ENCODE results near the gene TBC1D9B. TPM values are rescaled to one million over a fixed set of nuclear protein-coding genes. Genes with fewer than 3 reads are reported as not detected.

The TBC1D9B gene
- total RNA-seq, 1 donor from 2014 or later, result 79.6 TPM

DNA sequence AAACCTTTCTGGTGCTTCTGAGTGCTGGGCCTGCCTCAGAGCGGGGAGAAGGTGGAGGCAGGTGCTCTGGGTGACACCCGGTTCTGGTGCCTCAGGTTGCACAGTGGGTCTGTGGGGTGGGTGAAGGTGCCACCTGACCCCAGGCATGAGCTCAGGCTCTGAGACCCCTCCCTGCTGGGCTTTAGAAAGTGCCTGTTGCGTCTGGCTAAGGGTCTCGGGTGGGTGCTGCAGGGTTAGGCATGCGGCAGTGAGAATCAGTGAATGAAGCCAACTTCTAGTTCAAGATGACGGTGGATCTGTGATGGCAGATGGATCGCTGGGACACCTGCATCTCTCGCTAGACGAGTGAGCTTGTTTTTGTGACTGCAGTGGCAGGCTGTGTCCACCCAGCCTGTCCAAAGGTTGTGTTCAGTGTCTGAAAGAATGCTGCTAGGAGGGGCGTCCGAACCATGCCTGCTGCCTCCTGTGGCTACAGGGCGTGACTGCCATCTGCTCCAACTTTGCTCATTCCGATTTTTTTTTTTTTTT lies 82.0 kb downstream of the TBC1D9B start:
- no peak for TF ChIP-seq CTCF (IDR thresholded peaks at IDR 0.05; ENCODE audit: insufficient read depth, low read length, poor library complexity, severe bottlenecking)
- H3K27me3 ChIP-seq (ENCODE audit: control insufficient read depth, insufficient read depth, low read length), result no peaks in the 10 kb centered on the region
- peaks cover 9% of the 10 kb centered on the region for H3K36me3 ChIP-seq (ENCODE audit: control insufficient read depth, insufficient read depth, low read length)
- H3K4me3 ChIP-seq (ENCODE audit: low read depth, low read length), result no peak overlapping the region
- DNase-seq (ENCODE audit: low read depth), result no peak

DNA sequence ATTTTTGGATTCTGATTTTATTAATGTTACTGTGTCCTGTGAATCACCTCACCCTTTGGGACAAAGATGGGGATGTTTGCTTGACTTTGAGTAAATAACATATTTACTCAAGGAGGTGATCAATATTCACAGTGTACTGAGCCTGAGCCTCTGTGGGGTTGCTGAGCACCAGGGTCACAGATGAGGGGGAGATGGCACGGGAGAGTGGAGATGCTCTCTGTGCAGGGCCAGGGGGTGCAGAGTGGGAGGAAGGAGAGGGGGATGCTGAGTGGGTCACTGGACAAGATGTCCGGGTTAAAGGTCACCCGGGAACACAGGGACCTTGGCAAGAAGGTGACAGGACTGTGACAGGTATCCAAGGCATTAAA lies 83.0 kb downstream of the TBC1D9B start:
- Histone ChIP-seq H3K36me3 (ENCODE audit: control insufficient read depth, insufficient read depth, low read length) (peaks cover 9% of the 10 kb centered on the region), H3K27me3 (ENCODE audit: control insufficient read depth, insufficient read depth, low read length) (no peaks in the 10 kb centered on the region), H3K4me3 (ENCODE audit: low read depth, low read length) (no peak overlapping the region)
- DNase-seq (ENCODE audit: low read depth), result no peak
- TF ChIP-seq CTCF (IDR thresholded peaks at IDR 0.05; ENCODE audit: insufficient read depth, low read length, poor library complexity, severe bottlenecking), result no peak

GRCh38 chr5:179823937-179824744 lies 83.6 kb downstream of the TBC1D9B start:
- TF ChIP-seq CTCF (IDR thresholded peaks at IDR 0.05; ENCODE audit: insufficient read depth, low read length, poor library complexity, severe bottlenecking), result no peak
- no peak for DNase-seq (ENCODE audit: low read depth)
- Histone ChIP-seq H3K27me3 (ENCODE audit: control insufficient read depth, insufficient read depth, low read length) (no peaks in the 10 kb centered on the region), H3K4me3 (ENCODE audit: low read depth, low read length) (no peak overlapping the region), H3K36me3 (ENCODE audit: control insufficient read depth, insufficient read depth, low read length) (peaks cover 8% of the 10 kb centered on the region)

- DNase-seq (ENCODE audit: low read depth), result no peak
- peak overlapping the region; percentile 95 for H3K4me3 ChIP-seq (ENCODE audit: low read depth, low read length)
- H3K27me3 ChIP-seq (ENCODE audit: control insufficient read depth, insufficient read depth, low read length), result no peaks in the 10 kb centered on the region
- H3K36me3 ChIP-seq (ENCODE audit: control insufficient read depth, insufficient read depth, low read length), result peaks cover 6% of the 10 kb centered on the region
- no peak for TF ChIP-seq CTCF (IDR thresholded peaks at IDR 0.05; ENCODE audit: insufficient read depth, low read length, poor library complexity, severe bottlenecking)
Observed at GRCh38 chr5:179822444-179822990, 85.2 kb downstream of the TBC1D9B start.

GRCh38 chr5:179822059-179822432 lies 85.7 kb downstream of the TBC1D9B start:
- peak overlapping the region; percentile 95 for H3K4me3 ChIP-seq (ENCODE audit: low read depth, low read length)
- no peaks in the 10 kb centered on the region for H3K27me3 ChIP-seq (ENCODE audit: control insufficient read depth, insufficient read depth, low read length)
- no peak for DNase-seq (ENCODE audit: low read depth)
- TF ChIP-seq CTCF (IDR thresholded peaks at IDR 0.05; ENCODE audit: insufficient read depth, low read length, poor library complexity, severe bottlenecking), result no peak
- peaks cover 6% of the 10 kb centered on the region for H3K36me3 ChIP-seq (ENCODE audit: control insufficient read depth, insufficient read depth, low read length)
